HT1080 (cell line): ENCODE measurements around the gene BBS4. TPM values are rescaled to one million over a fixed set of nuclear protein-coding genes. Genes with fewer than 3 reads are reported as not detected.

ENCODE experiments used
- DNase-seq: peaks from one replicate; pipeline ENCODE4 v3.0.0-alpha.2; 2015; ENCODE audit warnings: low read depth
- total RNA-seq: library from RNA; depleted of rRNA; stranded (reverse); fragments of >200 nt; shearing (Covaris generic); gene quantifications from 2 replicates; pipeline ENCODE4 v1.2.3, GENCODE V29; 2014

Gene BBS4
- total RNA-seq, 1 experiment from 2014 or later = 19.2 TPM

GRCh38 chr15:72758182-72758581, 72.2 kb downstream of the BBS4 start:
- DNase-seq = peak; percentile 93

GRCh38 chr15:72760590-72761260, 74.7 kb downstream of the BBS4 start:
- no peak for DNase-seq

- no peak for DNase-seq
Observed at GRCh38 chr15:72764656-72765055, 78.6 kb downstream of the BBS4 start.

- no peak for DNase-seq
Observed at GRCh38 chr15:72766025-72766424, 80.0 kb downstream of the BBS4 start.

GRCh38 chr15:72766780-72767179, 80.8 kb downstream of the BBS4 start:
- no peak for DNase-seq

- DNase-seq = no peak
Observed at GRCh38 chr15:72770673-72771328, 84.8 kb downstream of the BBS4 start.

- DNase-seq = no peak
Observed at GRCh38 chr15:72771329-72771725, 85.3 kb downstream of the BBS4 start.

- no peak for DNase-seq
Observed at GRCh38 chr15:72774696-72775383, 88.8 kb downstream of the BBS4 start.

GRCh38 chr15:72778796-72779195, 92.8 kb downstream of the BBS4 start:
- DNase-seq = no peak

- DNase-seq = no peak
Observed at GRCh38 chr15:72781631-72782030, 95.6 kb downstream of the BBS4 start.

- no peak for DNase-seq
Observed at GRCh38 chr15:72782274-72783003, 96.4 kb downstream of the BBS4 start.

- no peak for DNase-seq
Observed at GRCh38 chr15:72783004-72783639, 97.1 kb downstream of the BBS4 start.

GRCh38 chr15:72783640-72784455, 97.8 kb downstream of the BBS4 start, which contains the start of gene ADPGK:
Gene ADPGK, minus strand, starts transcription at chr15:72783758. Its CDS starts 67 bp downstream, at chr15:72783691.
- peak; percentile 85 for DNase-seq

GRCh38 chr15:72784456-72784876, 98.5 kb downstream of the BBS4 start:
- no peak for DNase-seq

- peak; percentile 44 for DNase-seq
Observed at GRCh38 chr15:72785432-72785831, 99.4 kb downstream of the BBS4 start.

GRCh38 chr15:72785841-72786240, 99.8 kb downstream of the BBS4 start:
- no peak for DNase-seq

GRCh38 chr15:72786242-72786641, 100.2 kb downstream of the BBS4 start:
- no peak for DNase-seq

GRCh38 chr15:72786676-72787345, 100.8 kb downstream of the BBS4 start:
- DNase-seq = no peak

- no peak for DNase-seq
Observed at GRCh38 chr15:72787526-72787925, 101.5 kb downstream of the BBS4 start.
